K562 (cell line): Measurements from ENCODE around the gene MTHFD2. TPM values are rescaled to one million over a fixed set of nuclear protein-coding genes. Genes with fewer than 3 reads are reported as not detected.

Source experiments
- ATAC-seq: fragments of 200-7000 bp; cut with Tn5 transposase; 3 replicates; pipeline ENCODE4 v1.9.1; 2020; ENCODE audit warnings: moderate library complexity
- BruUV-seq: library from RNA; stranded (reverse); fragments of 400-500 nt; replicated peaks from 2 replicates; lab custom pipeline; 2021; lab: Mats Ljungman, UMichigan
- CTCF ChIA-PET: fragments of 300-600 bp; formaldehyde crosslinking; extraction: SDS; loops from one replicate; lab custom pipeline; 2021; ENCODE audit warnings: low intra/inter-chr PET ratio; lab: Yijun Ruan, JAX
- POLR2A ChIA-PET: fragments of 300-600, 350-650 bp; sonication (Branson Sonifier 250); formaldehyde crosslinking; extraction: SDS; loops from one replicate; lab custom pipeline; 2021; ENCODE audit warnings: antibody characterized with exemption, inconsistent platforms; lab: Yijun Ruan, JAX
- DNase-seq, 4 experiments: peaks; one replicate each; pipeline versions ENCODE4 v3.0.0 to v3.0.0-alpha.2; 2011 to 2018; ENCODE audit warnings: low spot score in 3 of 4, mixed read lengths in 3 of 4; ENCODE audit errors: extremely low read depth in 1 of 4
- FAIRE-seq: peaks from 2 replicates; lab custom pipeline; 2011; peaks lifted over from hg19 to GRCh38; lab: Jason Lieb, UNC
- H2AFZ ChIP-seq: 2 replicates; pipeline ENCODE4 v1.6.0; 2011; ENCODE audit warnings: low read depth, low read length, control low read depth, inconsistent platforms
- H3K27ac ChIP-seq: fragments of 200-600 bp; 3 replicates; pipeline ENCODE4 v1.8.0; 2011; ENCODE audit warnings: low read depth, mild to moderate bottlenecking, control low read depth, inconsistent platforms, low read length, moderate library complexity, mixed read lengths; ENCODE audit errors: extremely low read depth
- H3K27me3 ChIP-seq, 2 experiments: fragments of 300-600 bp in 1 of 2; 2 replicates in 1 of 2; 3 replicates in 1 of 2; pipeline versions ENCODE4 v1.6.0 to v1.8.0; 2011; ENCODE audit warnings: inconsistent platforms in 2 of 2, low read length in 2 of 2, mild to moderate bottlenecking in 1 of 2, mixed read lengths in 1 of 2, moderate library complexity in 1 of 2; ENCODE audit not compliant: control insufficient read depth in 2 of 2, insufficient read depth in 2 of 2
- H3K36me3 ChIP-seq: fragments of 300-600 bp; 3 replicates; pipeline ENCODE4 v1.8.0; 2011; ENCODE audit warnings: mild to moderate bottlenecking, low read length, inconsistent platforms; ENCODE audit not compliant: control insufficient read depth, insufficient read depth
- H3K4me1 ChIP-seq, 2 experiments: fragments of 200-600 bp in 1 of 2; replicated peaks in 1 of 2; 2 replicates in 1 of 2; 3 replicates in 1 of 2; pipeline versions ENCODE4 v1.5.1 to v1.8.0; 2011; ENCODE audit warnings: inconsistent platforms in 2 of 2, low read length in 2 of 2, mild to moderate bottlenecking in 1 of 2, mixed read lengths in 1 of 2, moderate library complexity in 1 of 2; ENCODE audit not compliant: control insufficient read depth in 2 of 2, insufficient read depth in 2 of 2
- H3K4me2 ChIP-seq: 2 replicates; pipeline ENCODE4 v1.6.1; 2011; ENCODE audit warnings: low read length, control low read depth, inconsistent platforms, mixed read lengths; ENCODE audit not compliant: insufficient read depth
- H3K4me3 ChIP-seq: fragments of 200-600 bp; sonication (generic), shearing (Covaris generic); 2 replicates; pipeline ENCODE4 v1.5.1; 2016; ENCODE audit warnings: control low read depth, inconsistent platforms
- H3K79me2 ChIP-seq: fragments of 200-600 bp; 3 replicates; pipeline ENCODE4 v1.8.0; 2011; ENCODE audit warnings: low read length, inconsistent platforms; ENCODE audit not compliant: control insufficient read depth, insufficient read depth
- H3K9ac ChIP-seq, 2 experiments: 2 replicates each; pipeline versions ENCODE4 v1.6.0 to v1.6.1; 2011; ENCODE audit warnings: low read depth in 2 of 2, low read length in 2 of 2, control low read depth in 1 of 2, inconsistent platforms in 1 of 2, mild to moderate bottlenecking in 1 of 2, mixed read lengths in 1 of 2; ENCODE audit not compliant: insufficient read depth in 1 of 2
- H3K9me1 ChIP-seq: one replicate; pipeline ENCODE4 v1.6.0; 2011; ENCODE audit warnings: inconsistent platforms, mild to moderate bottlenecking, low read length, moderate library complexity; ENCODE audit not compliant: control insufficient read depth, insufficient read depth
- H3K9me3 ChIP-seq: replicated peaks from 2 replicates; pipeline ENCODE4 v1.5.1; 2011; ENCODE audit warnings: low read depth, low read length, inconsistent platforms; ENCODE audit not compliant: control insufficient read depth, insufficient read depth
- H4K20me1 ChIP-seq: replicated peaks from 2 replicates; pipeline ENCODE4 v1.6.1; 2011; ENCODE audit warnings: low read length, inconsistent platforms, mixed read lengths; ENCODE audit not compliant: control insufficient read depth, insufficient read depth
- CBFA2T2 ChIP-seq: fragments of 450-650 bp; conservative IDR thresholded peaks from 2 replicates; pipeline ENCODE4 v1.6.1; 2017; ENCODE audit warnings: mild to moderate bottlenecking
- CCNT2 ChIP-seq: IDR thresholded peaks from 2 replicates; pipeline ENCODE4 v1.6.1; 2011; ENCODE audit warnings: borderline replicate concordance, low read depth, mild to moderate bottlenecking, moderate library complexity, mixed read lengths, low read length; ENCODE audit not compliant: insufficient read length; ENCODE audit errors: extremely low read depth
- CEBPB ChIP-seq: fragments of 450-650 bp; IDR thresholded peaks from 2 replicates; pipeline ENCODE4 v1.6.1; 2016; ENCODE audit warnings: missing genetic modification characterization, missing compliant biosample characterization
- DDX20 ChIP-seq: fragments of 450-650 bp; IDR thresholded peaks from 2 replicates; pipeline ENCODE4 v1.6.1; 2016; ENCODE audit warnings: missing genetic modification characterization, low read depth, mild to moderate bottlenecking, missing compliant biosample characterization, moderate library complexity
- EHMT2 ChIP-seq: fragments of 450-650 bp; IDR thresholded peaks from 2 replicates; pipeline ENCODE4 v1.6.1; 2018; ENCODE audit warnings: antibody characterized with exemption
- HLTF ChIP-seq: fragments of 450-650 bp; IDR thresholded peaks from 2 replicates; pipeline ENCODE4 v1.6.1; 2016
- KDM2B ChIP-seq: fragments of 250-450 bp; sonication (Bioruptor Pico); IDR thresholded peaks from 2 replicates; pipeline ENCODE4 v1.8.0; 2021; ENCODE audit warnings: mild to moderate bottlenecking, moderate library complexity
- L3MBTL2 ChIP-seq: fragments of 450-650 bp; IDR thresholded peaks from 2 replicates; pipeline ENCODE4 v1.6.1; 2016; ENCODE audit warnings: mild to moderate bottlenecking, moderate library complexity
- MCM2 ChIP-seq: fragments of 450-650 bp; IDR thresholded peaks from 2 replicates; pipeline ENCODE4 v1.6.1; 2017; ENCODE audit warnings: low read depth, mild to moderate bottlenecking
- NONO ChIP-seq, 2 experiments: fragments of 200-400 bp in 1 of 2; fragments of 450-650 bp in 1 of 2; formaldehyde crosslinking in 1 of 2; IDR thresholded peaks; 2 replicates each; pipeline ENCODE4 v1.6.1; 2017; ENCODE audit warnings: low read depth in 2 of 2, mild to moderate bottlenecking in 2 of 2, moderate library complexity in 2 of 2, low read length in 1 of 2
- SRF ChIP-seq, 2 experiments: fragments of 250-450, 450-650 bp in 1 of 2; sonication (Bioruptor Pico) in 1 of 2; sonication (generic) in 1 of 2; formaldehyde crosslinking; IDR thresholded peaks; 2 replicates each; pipeline versions ENCODE4 v1.5.0 to v1.5.1; 2020 to 2022; ENCODE audit warnings: mild to moderate bottlenecking in 1 of 2, missing genetic modification reagents in 1 of 2
- SRSF7 ChIP-seq: fragments of 200-400 bp; formaldehyde crosslinking; optimal IDR thresholded peaks from 2 replicates; pipeline ENCODE3; 2017; ENCODE audit warnings: mild to moderate bottlenecking, low read depth, low read length
- SRSF9 ChIP-seq: fragments of 200-400 bp; formaldehyde crosslinking; IDR thresholded peaks from 2 replicates; pipeline ENCODE4 v1.6.1; 2017; ENCODE audit warnings: low read depth, low read length, borderline replicate concordance
- TAF1 ChIP-seq: IDR thresholded peaks from 2 replicates; pipeline ENCODE4 v1.6.1; 2011; ENCODE audit warnings: mild to moderate bottlenecking, low read length, moderate library complexity; ENCODE audit not compliant: insufficient read depth, control insufficient read depth, severe bottlenecking; ENCODE audit errors: extremely low read depth
- XRCC5 ChIP-seq: fragments of 200-400 bp; formaldehyde crosslinking; IDR thresholded peaks from 2 replicates; pipeline ENCODE4 v1.6.1; 2017; ENCODE audit warnings: low read depth, mild to moderate bottlenecking, low read length
- ZBTB8A ChIP-seq: fragments of 450-650 bp; IDR thresholded peaks from 2 replicates; pipeline ENCODE4 v1.6.1; 2018; ENCODE audit warnings: mild to moderate bottlenecking, moderate library complexity; ENCODE audit not compliant: partially characterized antibody
- ZNF311 ChIP-seq: fragments of 250-450 bp; sonication (Bioruptor Pico); IDR thresholded peaks from 2 replicates; pipeline ENCODE4 v1.4.0; 2020; ENCODE audit warnings: mild to moderate bottlenecking, moderate library complexity
- ZNF707 ChIP-seq: fragments of 250-450 bp; sonication (Bioruptor Pico); conservative IDR thresholded peaks from 2 replicates; pipeline ENCODE4 v1.8.0; 2022; ENCODE audit warnings: inconsistent platforms, mild to moderate bottlenecking, moderate library complexity
- ZNF785 ChIP-seq: fragments of 250-450 bp; sonication (Bioruptor Pico); IDR thresholded peaks from 2 replicates; pipeline ENCODE4 v1.4.0; 2020; ENCODE audit warnings: mild to moderate bottlenecking
- WGBS: fragments of 100-300 bp; shearing (Covaris generic); methylation state at CpG from one replicate; pipeline ENCODE4 v1.1.6; 2016; ENCODE audit warnings: low coverage, mixed read lengths; ENCODE audit not compliant: insufficient coverage; ENCODE audit errors: missing lambda C conversion rate; 5-methylcytosine and 5-hydroxymethylcytosine counted together
- in situ Hi-C: fragments of 300-500 bp; cut with MboI; formaldehyde crosslinking; loops from 4 replicates; pipeline ENCODE4 v1.15.0; 2018; ENCODE audit warnings: inconsistent platforms, mixed read lengths
- intact Hi-C: fragments of 100-400 bp; cut with micrococcal nuclease; formaldehyde crosslinking; loops from 2 replicates; pipeline ENCODE4 v1.14.2; 2022
- polyA plus RNA-seq, 8 experiments: library from polyadenylated mRNA; depleted of rRNA in 4 of 8; stranded (reverse) in 5 of 8; unstranded in 3 of 8; fragments of >200 nt; fragmentation: Nextera tagmentation in 2 of 8; fragmentation: Illumina TruSeq in 1 of 8; extraction: Ambion mirVana in 2 of 8; extraction: Trizol in 1 of 8; gene quantifications; 2 replicates each; pipeline versions ENCODE4 v1.2.1 to v1.2.3, GENCODE V29; 2011 to 2014; ENCODE audit warnings: inconsistent platforms in 1 of 8, missing spikeins in 1 of 8
- total RNA-seq, 7 experiments: library from RNA; depleted of rRNA in 6 of 7; stranded (reverse); fragments of >200 nt in 6 of 7; fragmentation: Illumina TruSeq in 2 of 7; extraction: Trizol in 2 of 7; gene quantifications; 2 replicates each; pipeline versions ENCODE4 v1.2.1 to v1.2.3, GENCODE V29; 2011 to 2021; ENCODE audit warnings: low replicate concordance in 1 of 7
- TF ChIP-seq, protein P1 (sequence below): fragments of 450-650 bp; IDR thresholded peaks from 2 replicates; pipeline ENCODE4 v1.6.1; 2016; ENCODE audit warnings: mild to moderate bottlenecking

The MTHFD2 gene
- total and polyA plus RNA-seq, 9 of the 15 experiments (the other 6 are each of a cell fraction or from before 2014, with no cell fraction given), result 113 to 520 (median 234) TPM

DNA sequence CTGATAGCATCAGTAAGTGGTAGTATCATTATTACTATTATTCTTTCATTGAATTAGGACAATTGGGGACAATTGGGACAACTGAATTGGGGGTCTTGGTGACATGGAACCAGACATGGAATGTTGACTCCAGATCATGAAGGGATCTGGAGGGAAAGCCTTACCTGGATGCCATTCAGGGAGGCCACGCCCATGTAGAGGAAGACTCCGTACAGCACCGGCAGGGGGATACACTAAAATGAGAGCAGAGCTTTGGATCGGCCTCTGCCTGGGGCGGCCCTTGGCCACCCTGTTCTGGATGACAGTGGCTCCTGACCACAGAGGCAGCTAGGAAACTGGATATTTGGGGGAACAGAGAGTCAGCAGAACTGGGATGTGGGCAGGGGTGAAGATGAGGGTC is 29.2 kb downstream of the MTHFD2 start (continued):
- TF ChIP-seq XRCC5 (0 out of 2 replicates have a peak, but pooled peaks have one; percentile 27), ZBTB8A (no peak), MCM2 (no peak), ZNF311 (no peak), DDX20 (tag) (no peak), CCNT2 (no peak), SRF (CRISPR knock-in tag; IDR thresholded peaks at IDR 0.05) (no peak)

DNA sequence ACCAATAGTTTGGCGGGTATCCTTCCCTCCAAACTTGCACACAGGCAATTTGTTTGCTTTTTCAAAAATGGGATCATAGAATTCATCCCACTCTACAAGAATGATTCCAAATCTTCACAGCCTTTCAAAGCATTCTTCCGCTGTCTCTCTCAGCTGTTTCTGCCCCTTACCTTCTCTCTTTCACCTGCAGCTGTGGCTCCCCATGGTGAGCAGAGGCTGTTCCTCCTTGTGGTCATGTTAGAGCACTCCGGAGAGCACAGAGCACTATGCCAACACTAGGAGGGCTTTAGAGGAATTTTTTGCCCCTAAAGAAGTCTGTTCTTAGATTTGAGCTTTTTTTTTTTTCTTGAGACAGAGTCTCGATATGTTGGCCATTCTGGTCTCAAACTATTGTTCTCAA is 30.4 kb downstream of the MTHFD2 start:
- H3K36me3 ChIP-seq, result no peaks in the 10 kb centered on the region
- intact Hi-C loops, result no loop called here
- no peak overlapping the region for H3K9ac ChIP-seq
- no peak overlapping the region for H3K4me3 ChIP-seq
- H3K27ac ChIP-seq, result no peak overlapping the region
- H3K9me3 ChIP-seq, result no peaks in the 10 kb centered on the region
- no TSS peak for BruUV-seq
- ATAC-seq, result no peak
- H3K27me3 ChIP-seq, result no peaks in the 10 kb centered on the region
- H2AFZ ChIP-seq, result no peak overlapping the region
- no peak for DNase-seq
- in situ Hi-C loops, result no loop called here
- ChIA-PET POLR2A (interaction anchor here (2.6 kb wide), 1 partner anchor 10 kb away, joined by 17 read pairs; no protein-coding TSS in a partner anchor), CTCF (no interaction called here)
- no peaks in the 10 kb centered on the region for H4K20me1 ChIP-seq
- 45% methylated on average over 3 of the region's 4 CpGs for WGBS
- FAIRE-seq, result no peak
- H3K9me1 ChIP-seq, result no peaks in the 10 kb centered on the region
- H3K79me2 ChIP-seq, result no peaks in the 10 kb centered on the region
- no peak overlapping the region for H3K4me2 ChIP-seq
- H3K4me1 ChIP-seq, result peaks cover 10 to 11% of the 10 kb centered on the region in 2 experiments
- no peak for TF ChIP-seq ZNF707
- TF ChIP-seq CEBPB (tag), result no peak
- no peak for TF ChIP-seq SRSF9
- TF ChIP-seq KDM2B (CRISPR knock-in tag), result no peak
- TF ChIP-seq TAF1, result no peak
- no peak for TF ChIP-seq EHMT2
- TF ChIP-seq L3MBTL2, result no peak
- TF ChIP-seq NONO (IDR thresholded peaks at IDR 0.05; ENCODE audit: low read depth in 2 of 2, low read length in 1 of 2), result no peak
- TF ChIP-seq, protein P1, sequence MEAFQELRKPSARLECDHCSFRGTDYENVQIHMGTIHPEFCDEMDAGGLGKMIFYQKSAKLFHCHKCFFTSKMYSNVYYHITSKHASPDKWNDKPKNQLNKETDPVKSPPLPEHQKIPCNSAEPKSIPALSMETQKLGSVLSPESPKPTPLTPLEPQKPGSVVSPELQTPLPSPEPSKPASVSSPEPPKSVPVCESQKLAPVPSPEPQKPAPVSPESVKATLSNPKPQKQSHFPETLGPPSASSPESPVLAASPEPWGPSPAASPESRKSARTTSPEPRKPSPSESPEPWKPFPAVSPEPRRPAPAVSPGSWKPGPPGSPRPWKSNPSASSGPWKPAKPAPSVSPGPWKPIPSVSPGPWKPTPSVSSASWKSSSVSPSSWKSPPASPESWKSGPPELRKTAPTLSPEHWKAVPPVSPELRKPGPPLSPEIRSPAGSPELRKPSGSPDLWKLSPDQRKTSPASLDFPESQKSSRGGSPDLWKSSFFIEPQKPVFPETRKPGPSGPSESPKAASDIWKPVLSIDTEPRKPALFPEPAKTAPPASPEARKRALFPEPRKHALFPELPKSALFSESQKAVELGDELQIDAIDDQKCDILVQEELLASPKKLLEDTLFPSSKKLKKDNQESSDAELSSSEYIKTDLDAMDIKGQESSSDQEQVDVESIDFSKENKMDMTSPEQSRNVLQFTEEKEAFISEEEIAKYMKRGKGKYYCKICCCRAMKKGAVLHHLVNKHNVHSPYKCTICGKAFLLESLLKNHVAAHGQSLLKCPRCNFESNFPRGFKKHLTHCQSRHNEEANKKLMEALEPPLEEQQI, result no peak
- TF ChIP-seq HLTF, result no peak
- no peak for TF ChIP-seq ZNF785 (CRISPR knock-in tag)
- no peak for TF ChIP-seq SRSF7
- TF ChIP-seq CBFA2T2, result no peak
